NT2/D1 (cell line): ENCODE measurements around the gene CAMK1D.

Experiments used
- SUZ12 ChIP-seq: IDR thresholded peaks from 2 replicates; pipeline ENCODE4 v1.6.1; 2011; ENCODE audit not compliant: insufficient read length, insufficient read depth; ENCODE audit errors: extremely low read depth
- YY1 ChIP-seq: IDR thresholded peaks from 2 replicates; pipeline ENCODE4 v1.6.1; 2011; ENCODE audit not compliant: insufficient read length, insufficient read depth
- ZNF274 ChIP-seq: IDR thresholded peaks from 2 replicates; pipeline ENCODE4 v1.6.1; 2011; ENCODE audit warnings: mild to moderate bottlenecking, low read depth, low read length

GRCh38 chr10:12534824-12535223, 185.5 kb downstream of the CAMK1D start:
- TF ChIP-seq YY1 (no peak), SUZ12 (no peak), ZNF274 (no peak)
